Spinal cord (tissue), 10 donors: ENCODE measurements around the gene RBMS2. TPM values are rescaled to one million over a fixed set of nuclear protein-coding genes. Genes with fewer than 3 reads are reported as not detected.
"Not testable (repeated sequence)": the region's sequence is repeated elsewhere in the genome, so short reads cannot be mapped to it uniquely, and the experiment has no call there.

Experiments
- DNase-seq, 6 donors: peaks; one replicate each; pipeline versions ENCODE4 v3.0.0 to v3.0.0-alpha.2; 2013 to 2015; ENCODE audit warnings: low spot score in 6 of 6, low read depth in 4 of 6
- H3K27ac ChIP-seq: one replicate; pipeline ENCODE4 v1.5.1; 2013; ENCODE audit warnings: low read depth, low read length, control low read depth
- H3K27me3 ChIP-seq: one replicate; pipeline ENCODE4 v1.6.1; 2013; ENCODE audit warnings: low read length; ENCODE audit not compliant: control insufficient read depth, insufficient read depth
- H3K36me3 ChIP-seq: one replicate; pipeline ENCODE4 v1.6.1; 2013; ENCODE audit warnings: low read length; ENCODE audit not compliant: control insufficient read depth, insufficient read depth
- H3K4me1 ChIP-seq: one replicate; pipeline ENCODE4 v1.6.1; 2013; ENCODE audit warnings: low read length; ENCODE audit not compliant: control insufficient read depth, insufficient read depth
- H3K4me3 ChIP-seq: one replicate; pipeline ENCODE4 v1.5.1; 2013; ENCODE audit warnings: low read depth, low read length, control low read depth
- H3K9me3 ChIP-seq: one replicate; pipeline ENCODE4 v1.6.1; 2013; ENCODE audit warnings: low read length; ENCODE audit not compliant: control insufficient read depth, insufficient read depth
- WGBS: methylation state at CpG from one replicate; pipeline ENCODE4 v1.1.5; 2013; ENCODE audit warnings: missing lambda C conversion rate; ENCODE audit not compliant: insufficient coverage; 5-methylcytosine and 5-hydroxymethylcytosine counted together
- polyA plus RNA-seq, 2 donors: library from polyadenylated mRNA; unstranded; fragments of 120-200 nt; gene quantifications; one replicate each; pipeline ENCODE4 v1.2.1, GENCODE V29; 2013; ENCODE audit not compliant: insufficient read length in 2 of 2
- total RNA-seq, 2 donors: library from RNA; depleted of rRNA in 1 of 2; stranded (reverse); fragments of 120-200 nt in 1 of 2; fragments of >200 nt in 1 of 2; gene quantifications; one replicate each; pipeline versions ENCODE4 v1.2.3 to v1.2.4, GENCODE V29; 2013 to 2014
- donor health status: healthy.

Gene RBMS2
- total and polyA plus RNA-seq, 4 donors: 12.3 to 23.7 (median 16.4) TPM

- DNase-seq: no peak
- no peaks in the 10 kb centered on the region for H3K27me3 ChIP-seq
- H3K27ac ChIP-seq: no peak overlapping the region
- H3K9me3 ChIP-seq: no peaks in the 10 kb centered on the region
- H3K36me3 ChIP-seq: no peaks in the 10 kb centered on the region
- H3K4me1 ChIP-seq: no peaks in the 10 kb centered on the region
- 93% methylated on average over 16 of the region's 16 CpGs for WGBS
- H3K4me3 ChIP-seq: no peak overlapping the region
Measured at GRCh38 chr12:56510786-56511185, 10.8 kb upstream of the RBMS2 start.

GRCh38 chr12:56514014-56514318, 7.7 kb upstream of the RBMS2 start:
- H3K27ac ChIP-seq, DNase-seq, H3K36me3 ChIP-seq, H3K27me3 ChIP-seq, H3K4me3 ChIP-seq, H3K9me3 ChIP-seq, H3K4me1 ChIP-seq: not testable (repeated sequence)
- 52% methylated on average over 3 of the region's 4 CpGs for WGBS

- Histone ChIP-seq H3K36me3 (no peaks in the 10 kb centered on the region), H3K4me3 (no peak overlapping the region), H3K27ac (no peak overlapping the region), H3K27me3 (no peaks in the 10 kb centered on the region), H3K4me1 (peaks cover 5% of the 10 kb centered on the region), H3K9me3 (no peaks in the 10 kb centered on the region)
- no peak for DNase-seq
- no CpG with 5 or more reads among the region's 2 CpGs for WGBS
Measured at GRCh38 chr12:56517854-56518253, 3.8 kb upstream of the RBMS2 start.

- Histone ChIP-seq H3K4me3 (no peak overlapping the region), H3K27me3 (no peaks in the 10 kb centered on the region), H3K4me1 (peaks cover 8% of the 10 kb centered on the region), H3K9me3 (no peaks in the 10 kb centered on the region), H3K36me3 (no peaks in the 10 kb centered on the region), H3K27ac (no peak overlapping the region)
- WGBS: no CpG with 5 or more reads among the region's 2 CpGs
- no peak for DNase-seq
Measured at GRCh38 chr12:56518570-56518969, 3.0 kb upstream of the RBMS2 start.

GRCh38 chr12:56520048-56520447, 1.6 kb upstream of the RBMS2 start:
- Histone ChIP-seq H3K36me3 (no peaks in the 10 kb centered on the region), H3K9me3 (no peaks in the 10 kb centered on the region), H3K27me3 (no peaks in the 10 kb centered on the region), H3K27ac (peak overlapping the region; percentile 95), H3K4me1 (peaks cover 8% of the 10 kb centered on the region), H3K4me3 (no peak overlapping the region)
- peak in 1 of 6 donors; percentile 7 for DNase-seq
- WGBS: 92% methylated on average over 2 of the region's 3 CpGs

- DNase-seq: no peak
- H3K4me3 ChIP-seq: no peak overlapping the region
- no peaks in the 10 kb centered on the region for H3K9me3 ChIP-seq
- no peaks in the 10 kb centered on the region for H3K36me3 ChIP-seq
- H3K4me1 ChIP-seq: peaks cover 8% of the 10 kb centered on the region
- no peaks in the 10 kb centered on the region for H3K27me3 ChIP-seq
- WGBS: no CpG with 5 or more reads among the region's 1 CpG
- peak overlapping the region; percentile 95 for H3K27ac ChIP-seq
Measured at GRCh38 chr12:56520506-56520905, 1.1 kb upstream of the RBMS2 start.

GRCh38 chr12:56521209-56521589, 421 bp upstream of the RBMS2 start:
- DNase-seq: no peak
- no CpG with 5 or more reads among the region's 8 CpGs for WGBS
- Histone ChIP-seq H3K27ac (peak overlapping the region; percentile 95), H3K4me3 (peak overlapping the region; percentile 73), H3K27me3 (no peaks in the 10 kb centered on the region), H3K36me3 (no peaks in the 10 kb centered on the region), H3K4me1 (peaks cover 8% of the 10 kb centered on the region), H3K9me3 (no peaks in the 10 kb centered on the region)

GRCh38 chr12:56522411-56523193, 982 bp downstream of the RBMS2 start:
- Histone ChIP-seq H3K27me3 (no peaks in the 10 kb centered on the region), H3K36me3 (no peaks in the 10 kb centered on the region), H3K9me3 (no peaks in the 10 kb centered on the region), H3K4me3 (peak overlapping the region; percentile 73), H3K27ac (peak overlapping the region; percentile 95), H3K4me1 (peaks cover 8% of the 10 kb centered on the region)
- 26% methylated on average over 4 of the region's 4 CpGs for WGBS
- peak in 2 of 6 donors; percentile 3 to 13 for DNase-seq

- no peak overlapping the region for H3K27ac ChIP-seq
- H3K27me3 ChIP-seq: no peaks in the 10 kb centered on the region
- no peaks in the 10 kb centered on the region for H3K36me3 ChIP-seq
- DNase-seq: no peak
- no peaks in the 10 kb centered on the region for H3K9me3 ChIP-seq
- H3K4me3 ChIP-seq: no peak overlapping the region
- no peaks in the 10 kb centered on the region for H3K4me1 ChIP-seq
- WGBS: 100% methylated on average over 1 of the region's 1 CpG
Measured at GRCh38 chr12:56528846-56529245, 7.2 kb downstream of the RBMS2 start.

- H3K27ac ChIP-seq: no peak overlapping the region
- DNase-seq: no peak
- H3K36me3 ChIP-seq: no peaks in the 10 kb centered on the region
- H3K27me3 ChIP-seq: no peaks in the 10 kb centered on the region
- H3K4me3 ChIP-seq: no peak overlapping the region
- 92% methylated on average over 3 of the region's 4 CpGs for WGBS
- no peaks in the 10 kb centered on the region for H3K9me3 ChIP-seq
- no peaks in the 10 kb centered on the region for H3K4me1 ChIP-seq
Measured at GRCh38 chr12:56529656-56530055, 8.0 kb downstream of the RBMS2 start.
